ENCODE measurements around the gene C19orf53.
"Not testable (repeated sequence)": the region's sequence is repeated elsewhere in the genome, so short reads cannot be mapped to it uniquely, and the experiment has no call there.

The C19orf53 gene

DNA sequence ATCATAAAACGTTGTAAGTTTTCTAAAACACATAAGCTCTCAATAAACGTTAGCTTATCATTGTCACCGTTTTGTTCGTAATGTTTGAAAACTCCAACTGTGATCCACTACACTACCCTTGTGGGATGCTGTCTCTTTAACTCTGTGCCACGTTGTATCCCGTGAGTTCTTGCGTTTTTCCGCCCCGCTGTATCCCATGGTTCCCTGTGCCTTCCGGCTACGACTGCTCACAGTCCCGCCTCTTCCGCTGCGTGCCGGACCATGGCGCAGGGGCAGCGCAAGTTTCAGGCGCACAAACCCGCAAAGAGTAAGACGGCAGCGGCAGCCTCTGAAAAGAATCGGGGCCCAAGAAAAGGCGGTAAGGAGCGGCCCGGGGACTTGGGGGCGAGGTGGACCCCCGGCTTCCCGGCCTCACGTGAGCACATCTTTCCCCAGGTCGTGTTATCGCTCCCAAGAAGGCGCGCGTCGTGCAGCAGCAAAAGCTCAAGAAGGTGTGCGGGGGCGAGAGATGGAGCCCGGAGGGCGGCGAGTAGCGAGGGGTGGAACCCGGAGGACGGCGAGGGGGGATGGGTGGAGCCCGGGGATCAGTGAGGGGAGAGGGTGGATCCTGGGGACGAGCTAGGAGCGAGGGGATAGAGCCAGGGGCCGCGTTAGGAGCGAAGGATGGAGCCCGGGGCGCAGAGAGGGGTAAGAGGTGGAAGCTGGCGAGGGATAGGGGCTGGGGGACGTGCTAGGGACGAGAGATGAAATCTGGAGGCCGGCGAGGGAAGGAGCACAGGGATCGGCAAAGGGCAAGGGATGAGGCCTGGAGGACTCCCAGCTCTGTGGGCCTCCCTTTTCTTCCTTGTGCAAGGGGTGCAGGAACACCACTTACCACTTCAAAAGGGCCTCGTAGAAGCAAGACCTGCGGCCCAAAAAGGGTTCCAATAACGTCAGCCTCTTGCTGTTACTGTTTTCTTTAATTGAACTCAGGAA is at the start of gene C19orf53:
C19orf53 (plus strand) TSS at position 240 of the 975 bp plus-strand sequence; CDS start at position 262, 22 bp downstream.
- peak; percentile 43 to 81 for DNase-seq

DNA sequence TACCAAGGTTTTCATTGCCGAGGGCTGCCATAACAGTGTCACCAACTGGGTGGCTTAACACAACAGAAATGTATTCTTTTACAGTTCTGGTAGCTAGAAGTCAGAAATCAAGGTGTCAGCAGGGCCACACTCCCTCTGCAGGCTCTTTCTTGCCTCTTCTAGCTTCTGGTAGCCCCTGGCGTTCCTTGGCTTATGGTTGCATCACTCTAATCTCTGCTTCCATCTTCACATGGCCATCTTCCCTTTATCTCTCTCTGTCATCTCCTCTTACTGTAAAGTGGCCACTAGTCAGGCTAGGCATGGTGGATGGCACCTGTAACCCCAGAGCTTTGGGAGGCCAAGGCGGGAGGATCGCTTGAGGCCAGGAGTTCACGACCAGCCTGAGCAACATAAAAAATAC is 47.9 kb upstream of the C19orf53 start:
- no peak for DNase-seq

DNA sequence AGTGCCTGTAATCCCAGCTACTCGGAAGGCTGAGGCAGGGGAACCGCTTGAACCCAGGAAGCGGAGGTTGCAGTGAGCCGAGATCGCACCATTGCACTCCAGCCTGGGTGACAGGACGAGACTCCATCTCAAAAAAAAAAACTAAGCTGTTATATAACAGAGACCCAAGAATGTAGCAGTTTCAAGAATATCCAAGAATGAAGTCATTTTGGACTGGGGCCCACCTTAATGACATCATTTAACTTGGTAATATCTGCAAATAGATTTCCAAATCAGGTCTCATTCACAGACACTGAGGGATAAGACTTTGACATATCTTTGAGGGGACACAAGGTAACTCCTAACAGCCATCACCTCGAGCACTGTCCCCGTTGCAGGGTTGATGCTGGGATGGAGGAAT is 46.5 kb upstream of the C19orf53 start:
- no peak for DNase-seq

DNA sequence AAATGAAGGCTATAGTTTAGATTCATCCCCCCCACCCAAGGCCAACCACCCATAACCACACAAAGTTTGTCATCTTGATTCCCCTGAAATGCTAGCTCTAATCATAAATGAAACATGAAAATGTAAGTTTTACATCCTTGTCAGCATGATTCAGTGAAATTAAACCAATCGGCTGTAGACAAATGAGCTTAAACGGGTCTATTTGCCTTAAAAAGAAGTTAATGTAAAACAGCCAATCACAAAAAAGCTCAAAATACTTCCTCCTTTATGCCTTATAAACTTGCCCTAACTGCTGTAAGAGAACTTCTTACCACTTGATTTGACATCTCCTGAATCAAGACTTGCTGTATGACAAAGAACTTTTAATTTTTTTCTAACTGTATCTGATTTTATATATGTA is 44.4 kb upstream of the C19orf53 start:
- no peak for DNase-seq

DNA sequence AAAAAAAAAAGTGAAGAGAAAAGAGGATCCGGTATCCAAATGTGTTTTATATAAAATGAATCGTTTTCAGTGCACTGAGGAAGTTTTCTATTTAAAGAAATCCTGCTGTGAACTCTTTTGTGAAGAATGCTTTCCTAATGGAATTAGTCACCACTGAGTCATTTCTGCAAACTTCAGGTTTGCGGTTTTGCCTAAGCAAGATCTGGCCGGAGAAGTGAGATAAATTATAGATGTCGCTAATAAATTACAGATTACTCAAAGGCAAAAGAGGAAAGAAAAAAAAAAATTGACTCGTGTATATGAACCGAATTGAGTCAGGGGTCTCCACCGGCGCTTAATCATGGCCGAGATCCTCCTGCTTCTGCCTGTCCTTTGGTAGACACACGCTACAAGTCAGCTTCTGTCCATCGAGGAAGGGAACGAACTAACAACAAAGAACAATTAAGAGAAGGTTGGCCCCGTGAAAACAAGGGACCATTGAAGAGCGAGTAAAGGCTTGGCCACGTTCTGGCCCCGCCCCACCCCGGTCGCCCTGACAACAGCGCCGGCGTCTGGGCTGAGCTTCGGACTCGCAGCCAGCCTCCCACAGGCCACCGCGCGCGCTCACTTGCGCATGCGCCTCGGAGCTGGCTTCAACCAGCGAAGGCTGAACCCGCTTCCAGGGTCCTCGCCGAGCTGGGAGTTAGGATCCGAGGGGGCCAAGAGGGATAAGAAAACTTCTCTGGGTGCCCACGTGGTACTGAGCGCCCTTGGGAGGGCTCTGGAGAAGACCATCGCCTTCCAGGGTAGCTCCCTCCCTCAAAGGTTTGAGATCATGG is 42.9 kb upstream of the C19orf53 start:
- peak; percentile 72 to 77 for DNase-seq

DNA sequence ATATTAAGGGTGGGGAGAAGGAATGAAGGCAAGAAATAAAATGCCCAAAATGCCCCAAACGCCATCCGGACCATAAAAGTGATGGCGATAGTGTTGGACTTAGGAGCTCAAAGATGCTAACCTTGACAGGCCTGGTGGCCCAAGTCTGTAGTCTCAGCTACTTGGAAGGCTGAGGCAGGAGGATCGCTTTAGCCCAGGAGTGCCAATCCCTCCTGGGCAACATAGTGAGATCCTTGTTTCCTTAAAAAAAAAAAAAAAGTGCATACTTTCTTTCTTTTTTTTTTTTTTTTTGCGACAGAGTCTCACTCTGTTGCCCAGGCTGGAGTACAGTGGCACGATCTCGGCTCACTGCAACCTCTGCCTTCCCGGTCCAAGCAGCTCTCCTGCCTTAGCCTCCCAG is 41.9 kb upstream of the C19orf53 start:
- no peak for DNase-seq

DNA sequence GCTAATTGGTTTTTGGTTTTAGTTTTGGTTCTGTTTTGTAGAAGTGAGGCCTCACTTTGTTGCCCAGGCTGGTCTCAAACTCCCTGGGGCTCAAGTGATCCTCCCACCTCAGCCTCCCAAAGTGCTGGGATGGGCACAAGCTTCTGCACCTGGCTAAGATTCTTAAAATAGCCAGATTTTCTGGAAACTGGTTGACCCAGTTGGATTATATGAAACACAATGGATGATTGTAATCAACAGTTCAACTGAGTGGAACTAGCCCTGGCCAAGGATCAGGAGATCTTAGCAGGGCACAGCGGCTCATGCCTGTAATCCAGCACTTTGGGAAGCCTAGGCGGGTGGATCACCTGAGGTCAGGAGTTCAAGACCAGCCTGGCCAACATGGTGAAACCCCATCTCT is 39.5 kb upstream of the C19orf53 start:
- no peak for DNase-seq

DNA sequence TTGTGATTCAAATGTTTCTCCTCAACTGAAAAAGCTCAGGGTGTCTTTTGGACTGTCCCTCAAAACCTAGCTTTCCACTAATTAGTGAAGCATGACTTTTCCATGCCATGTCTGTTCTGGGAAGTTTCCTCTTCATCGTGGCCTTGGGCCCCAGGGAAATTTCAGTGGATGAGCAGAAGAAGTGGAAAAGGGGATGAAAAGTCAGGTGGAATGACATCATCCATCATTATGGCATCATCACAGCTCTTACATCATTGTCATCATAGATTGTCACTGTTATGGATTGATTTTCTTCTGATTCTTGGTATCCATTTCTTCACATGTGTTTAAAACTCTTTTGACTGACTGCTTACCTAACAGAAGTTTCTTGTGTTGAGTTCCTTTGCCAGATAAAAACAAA is 36.2 kb upstream of the C19orf53 start:
- no peak for DNase-seq

DNA sequence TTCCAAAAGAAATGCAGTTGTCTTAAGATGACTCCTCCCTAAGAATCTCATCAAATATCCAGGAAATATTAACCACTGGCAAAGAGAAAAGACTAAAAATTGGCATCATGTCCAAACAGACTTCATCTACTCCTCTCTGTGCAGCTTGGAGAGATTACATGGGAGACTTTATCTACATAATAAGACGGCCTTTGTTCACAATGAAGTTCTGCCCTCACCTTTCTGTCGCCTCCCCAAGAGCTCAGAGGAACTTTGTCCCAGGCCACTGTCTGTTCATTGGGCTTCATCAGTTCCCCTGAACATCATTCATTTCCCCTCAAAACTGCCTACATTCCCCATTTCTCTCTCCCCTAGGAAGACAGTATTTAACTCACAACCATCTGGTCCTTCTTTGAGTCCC is 32.4 kb upstream of the C19orf53 start:
- no peak for DNase-seq

DNA sequence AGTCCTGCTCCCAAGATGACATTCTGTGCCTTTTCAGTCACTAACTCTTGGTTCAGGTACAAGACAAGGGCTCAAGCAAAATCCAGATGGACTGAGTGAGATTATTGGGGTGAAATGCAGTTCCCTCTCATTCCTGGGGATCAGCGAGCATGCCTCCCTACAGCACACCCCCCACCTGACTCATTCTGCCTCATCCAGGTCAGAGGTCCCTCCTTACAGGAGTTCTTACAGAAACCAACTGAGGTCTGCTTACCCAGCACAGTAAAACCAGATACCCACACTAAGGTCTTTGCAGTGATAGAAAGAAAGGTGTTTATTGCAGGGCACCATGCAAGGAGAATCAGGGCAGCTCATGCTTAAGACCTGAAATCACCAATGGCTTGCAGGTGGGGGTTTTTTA is 31.5 kb upstream of the C19orf53 start:
- no peak for DNase-seq

DNA sequence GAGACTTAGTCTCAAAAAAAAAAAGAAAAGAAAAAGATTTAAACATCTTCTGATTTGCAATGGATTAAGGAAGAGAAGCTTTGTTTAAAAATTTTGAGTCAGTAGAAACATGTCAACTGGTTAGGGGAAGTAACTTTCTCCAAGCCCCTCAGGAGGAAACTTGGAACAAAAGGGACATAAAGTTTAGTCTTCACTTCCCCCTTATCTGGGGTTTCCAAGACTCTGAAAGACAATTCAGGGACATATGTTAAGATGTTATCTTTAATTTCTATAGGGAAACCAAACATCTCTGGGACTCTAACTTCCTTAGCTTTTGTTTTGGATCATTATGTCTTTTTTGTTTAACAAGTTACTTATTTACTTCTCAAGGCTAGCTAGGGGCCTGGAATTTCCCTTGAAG is 30.1 kb upstream of the C19orf53 start:
- no peak for DNase-seq

DNA sequence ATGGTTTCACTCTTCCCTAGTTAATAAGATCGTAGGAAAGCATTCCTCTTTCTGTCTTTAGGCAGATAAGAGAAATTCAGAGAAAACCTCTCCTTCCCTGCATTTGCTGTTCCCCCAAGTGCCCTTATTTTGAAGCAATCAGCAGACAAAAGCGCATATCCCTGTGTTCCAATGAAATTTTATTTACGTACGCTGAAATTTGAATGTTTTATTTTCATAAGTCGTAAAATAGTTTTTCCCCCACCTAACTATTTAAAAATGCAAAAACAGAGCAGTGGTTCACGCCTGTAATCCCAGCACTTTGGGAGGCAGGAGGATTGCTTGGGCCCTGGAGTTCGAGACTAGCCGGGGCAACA is 27.2 kb upstream of the C19orf53 start:
- no peak for DNase-seq

DNA sequence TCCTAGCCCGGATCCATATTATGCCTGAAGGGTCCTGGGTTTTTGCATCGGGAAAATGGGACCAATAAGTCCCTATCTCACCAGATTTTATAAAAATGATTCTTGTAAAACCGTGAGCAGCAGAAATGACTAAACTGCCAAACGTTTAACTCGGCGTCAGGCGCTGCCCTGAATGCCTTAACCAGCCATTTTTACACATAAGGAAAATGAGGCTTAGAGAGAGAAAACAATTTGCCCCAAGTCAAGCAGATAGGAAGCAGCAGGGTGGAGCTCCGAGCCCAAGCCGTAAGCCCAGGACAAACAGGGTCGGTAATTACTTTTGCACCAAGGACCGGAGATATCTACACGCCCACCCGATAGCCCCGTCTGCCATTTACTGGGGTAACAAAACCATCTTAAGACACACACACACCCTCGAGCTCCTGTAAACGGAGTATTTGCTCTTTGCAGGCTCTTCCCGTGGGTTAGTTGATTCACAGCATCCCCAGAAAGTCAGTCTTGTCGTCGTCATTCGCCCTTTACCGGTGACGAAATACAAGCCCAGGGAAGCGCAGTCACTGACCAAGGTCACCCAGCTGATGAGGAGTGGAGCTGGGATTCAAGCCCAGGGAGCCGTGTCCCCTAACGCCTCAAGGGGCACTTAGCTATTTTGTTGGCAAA is 26.0 kb upstream of the C19orf53 start:
- no peak for DNase-seq

DNA sequence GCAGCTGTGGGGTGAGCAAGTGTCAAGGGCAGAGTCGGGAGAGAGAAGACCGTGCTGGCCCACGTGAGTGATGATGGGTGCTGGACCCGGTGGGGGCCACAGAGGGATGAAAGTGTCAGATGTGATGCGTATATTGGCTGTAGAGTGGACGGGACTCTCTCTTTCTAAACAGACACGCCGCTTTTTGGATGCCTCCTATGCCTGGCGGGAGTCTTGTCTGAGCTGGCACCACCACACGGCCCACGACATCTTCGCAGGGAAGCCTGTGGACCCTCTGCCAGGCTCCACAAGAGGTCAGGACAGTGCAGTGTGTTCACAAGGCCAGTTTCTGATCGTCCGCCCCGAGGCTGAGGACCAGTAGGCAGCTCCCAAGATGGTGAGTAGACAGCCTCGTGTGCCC is 22.8 kb upstream of the C19orf53 start:
- no peak for DNase-seq

DNA sequence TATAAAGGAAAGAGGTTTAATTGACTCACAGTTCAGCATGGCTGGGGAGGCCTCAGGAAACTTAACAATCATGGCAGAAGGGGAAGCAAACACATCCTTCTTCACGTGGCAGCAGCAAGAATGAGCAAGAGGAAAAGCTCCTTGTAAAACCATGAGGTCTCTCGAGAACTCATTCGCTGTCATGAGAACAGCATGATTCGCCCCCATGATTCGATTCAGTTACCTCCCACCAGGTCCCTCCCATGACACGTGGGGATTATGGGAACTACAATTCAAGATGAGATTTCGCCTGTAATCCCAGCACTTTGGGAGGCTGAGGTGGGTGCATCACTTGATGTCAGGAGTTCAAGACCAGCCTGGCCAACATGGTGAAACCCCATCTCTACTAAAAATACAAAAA is 20.6 kb upstream of the C19orf53 start:
- DNase-seq, result not testable (repeated sequence)

DNA sequence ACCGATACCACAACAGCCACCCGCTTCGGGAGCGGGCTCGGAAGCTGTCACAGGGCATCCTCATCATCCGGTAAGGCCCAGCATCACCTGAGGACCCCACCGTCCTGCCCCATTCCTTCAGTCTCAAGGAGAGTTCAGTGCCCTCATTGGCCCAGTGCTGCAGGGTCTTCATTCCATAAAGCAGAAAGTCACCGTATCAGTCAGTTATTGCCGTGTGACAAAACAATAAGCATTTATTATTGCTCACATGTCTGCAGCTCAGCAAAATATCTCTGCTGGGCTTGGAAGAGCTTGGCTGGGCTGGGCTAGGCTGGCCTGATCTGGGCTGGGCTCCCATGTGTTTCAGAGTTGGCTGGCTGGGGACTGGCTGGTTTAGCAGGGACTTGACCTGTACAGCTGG is 18.0 kb upstream of the C19orf53 start:
- DNase-seq, result no peak

DNA sequence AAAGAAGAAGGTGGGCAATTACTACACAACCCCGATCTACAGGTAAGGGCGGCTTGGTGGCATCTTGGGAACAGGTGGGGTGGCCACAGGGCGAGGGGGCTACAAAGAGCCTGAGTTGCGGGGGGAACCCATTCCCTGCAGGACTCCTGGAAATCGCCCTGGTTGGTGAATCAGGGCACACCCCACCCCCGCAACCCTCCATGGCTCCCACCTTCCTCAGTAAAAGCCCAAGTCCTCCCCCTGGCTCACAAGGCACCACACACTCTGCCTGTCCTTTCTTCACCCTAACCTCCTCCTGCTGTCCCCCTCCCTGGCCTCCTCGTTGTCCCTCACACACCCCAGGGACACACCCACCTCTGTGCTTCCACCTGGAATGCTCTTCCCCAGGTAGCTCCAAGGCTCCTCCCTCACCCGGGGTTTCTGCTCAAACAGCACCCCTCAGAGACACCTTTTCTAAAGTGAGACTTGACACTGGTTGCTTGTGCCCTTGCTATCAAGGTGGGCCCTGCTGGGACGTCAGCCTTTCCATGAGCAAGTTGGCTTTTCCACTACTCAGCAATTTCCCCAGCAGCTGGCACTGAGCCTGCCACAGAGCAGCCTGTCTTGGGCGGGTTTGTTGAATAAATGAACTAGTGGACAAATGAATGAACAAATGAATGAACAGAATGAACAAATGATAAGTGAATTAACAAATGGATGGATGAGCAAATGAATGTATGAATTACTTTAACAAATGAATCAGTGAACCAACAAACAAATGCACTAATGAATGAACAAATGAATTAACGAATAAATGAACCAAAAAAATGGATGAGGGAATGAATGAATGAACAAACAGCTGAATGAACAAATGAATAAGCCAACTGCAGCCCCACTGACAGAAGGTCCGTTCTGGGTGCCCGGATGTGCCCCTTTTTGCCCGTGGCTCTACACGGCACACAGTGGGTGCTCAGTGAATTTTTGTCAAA is 16.2 kb upstream of the C19orf53 start:
- DNase-seq, result no peak

DNA sequence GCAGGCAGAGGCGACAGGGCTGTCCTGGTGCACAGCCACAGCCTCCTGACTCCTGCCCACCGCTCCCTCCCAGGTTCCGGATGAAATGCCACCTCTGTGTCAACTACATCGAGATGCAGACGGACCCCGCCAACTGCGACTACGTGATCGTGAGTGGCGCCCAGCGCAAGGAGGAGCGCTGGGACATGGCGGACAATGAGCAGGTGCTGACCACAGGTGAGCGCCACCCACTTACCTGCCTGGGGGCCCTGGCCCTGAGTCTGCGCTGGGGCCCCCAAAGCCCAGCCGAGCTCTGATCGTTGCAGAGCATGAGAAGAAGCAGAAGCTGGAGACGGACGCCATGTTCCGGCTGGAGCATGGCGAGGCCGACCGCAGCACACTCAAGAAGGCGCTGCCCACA is 15.5 kb upstream of the C19orf53 start:
- no peak for DNase-seq

DNA sequence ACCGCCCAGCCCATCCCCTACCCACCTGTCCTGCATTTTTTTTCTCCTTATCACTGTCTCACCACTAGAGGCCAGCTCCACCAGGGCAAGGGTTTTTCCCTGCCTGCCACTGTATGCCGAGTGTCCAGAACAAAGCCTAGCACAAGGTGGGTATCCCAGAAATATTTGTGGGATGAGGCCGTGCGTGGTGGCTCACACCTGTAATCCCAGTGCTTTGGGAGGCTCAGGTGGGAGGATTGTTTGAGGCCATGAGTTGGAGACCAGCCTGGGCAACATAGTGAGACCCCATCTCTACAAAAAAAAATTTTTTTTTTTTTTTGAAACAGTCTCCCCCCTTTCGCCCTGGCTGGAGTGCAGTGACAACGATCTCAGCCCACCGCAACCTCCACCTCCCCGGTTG is 12.8 kb upstream of the C19orf53 start:
- no peak for DNase-seq

DNA sequence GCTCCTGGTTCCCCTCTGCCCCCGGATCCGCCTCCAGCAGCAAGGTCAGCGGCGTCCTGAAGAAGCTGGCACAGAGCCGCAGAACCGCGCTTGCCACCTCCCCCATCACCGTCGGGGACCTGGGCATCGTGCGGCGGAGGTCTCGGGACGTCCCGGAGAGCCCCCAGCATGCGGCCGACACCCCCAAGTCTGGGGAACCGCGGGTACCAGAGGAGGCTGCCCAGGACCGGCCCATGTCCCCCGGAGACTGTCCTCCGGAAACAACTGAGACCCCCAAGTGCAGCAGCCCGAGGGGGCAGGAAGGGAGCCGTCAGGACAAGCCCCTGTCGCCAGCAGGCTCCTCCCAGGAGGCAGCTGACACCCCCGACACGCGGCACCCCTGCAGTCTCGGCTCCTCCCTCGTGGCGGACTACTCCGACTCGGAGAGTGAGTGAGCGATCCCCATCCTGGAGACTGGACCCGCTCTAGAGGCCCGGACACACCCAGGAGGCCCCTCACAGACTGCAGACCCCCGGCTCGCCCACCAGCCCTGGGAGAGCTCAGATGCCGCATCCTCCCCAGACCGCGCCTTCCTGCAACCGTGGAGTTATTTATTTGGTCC is 11.5 kb upstream of the C19orf53 start:
- no peak for DNase-seq

DNA sequence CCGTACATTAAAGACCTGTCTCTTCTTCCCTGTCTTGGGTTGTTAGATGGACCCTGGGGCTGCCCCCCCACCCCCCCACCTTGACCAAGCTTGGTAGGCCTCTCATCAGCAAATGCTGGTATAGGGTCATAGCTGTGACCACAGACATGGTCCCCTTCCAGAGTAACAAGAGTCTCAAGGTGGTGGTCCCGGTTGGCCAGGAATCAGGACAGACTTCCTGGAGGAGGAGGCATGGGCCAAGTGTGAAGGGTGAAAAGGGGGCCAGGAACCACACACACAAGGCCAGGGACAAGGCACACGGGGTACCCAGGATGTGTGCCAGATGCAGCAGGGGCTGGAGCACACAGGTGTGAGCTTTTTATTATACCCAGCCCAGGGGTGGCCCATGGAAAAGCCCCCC is 11.0 kb upstream of the C19orf53 start:
- DNase-seq, result no peak
